HL-60/S4 treated with retinoic acid at 250 ng/mL for 4 days and 3 days (cell line): ENCODE measurements around the gene GAPVD1.

Experiments used
- in situ Hi-C: fragments of 300-500 bp; cut with MboI; formaldehyde crosslinking; loops from 2 replicates; pipeline ENCODE4 v1.7.0; 2022; ENCODE audit warnings: low sequenced_read_pairs

The GAPVD1 gene

DNA sequence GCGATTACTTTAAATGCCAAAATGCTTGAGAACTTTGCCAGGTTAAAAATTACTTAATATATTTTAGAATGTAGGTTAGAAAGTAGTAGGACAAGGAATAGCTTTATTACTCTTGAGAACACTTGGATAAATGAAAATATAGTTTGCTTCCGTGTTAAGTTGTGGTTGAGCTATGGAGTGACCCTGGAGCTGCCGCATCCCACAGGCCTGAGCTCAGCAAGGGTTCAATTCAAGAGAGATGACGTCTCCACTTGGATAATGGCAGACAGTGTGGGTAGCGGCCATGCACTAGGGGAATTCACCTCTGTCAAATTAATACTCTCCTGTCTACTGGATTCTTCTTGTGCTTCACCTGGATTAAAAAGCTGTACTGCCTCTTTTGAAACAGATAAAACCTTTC is 105.0 kb downstream of the GAPVD1 start:
- in situ Hi-C loops = no loop called here

DNA sequence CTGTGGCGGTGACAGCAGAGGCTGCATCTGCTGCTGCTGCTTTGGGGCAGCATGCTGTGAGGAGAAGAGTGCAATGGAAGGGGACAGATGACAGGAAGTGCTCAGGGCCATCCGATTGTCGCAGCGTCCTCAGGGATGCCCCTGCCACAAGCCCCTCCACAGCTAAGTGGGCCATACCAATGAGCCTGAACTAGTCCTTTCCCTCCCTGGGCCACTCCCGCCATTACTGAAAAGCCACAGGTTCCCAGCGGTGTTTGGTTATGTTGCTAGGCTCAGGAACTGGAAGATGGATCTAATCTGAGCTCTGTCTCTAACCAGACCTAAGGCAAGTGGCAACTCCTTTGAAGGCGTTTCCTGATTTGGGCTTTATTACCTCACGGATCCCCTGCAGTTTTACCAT is 109.2 kb downstream of the GAPVD1 start:
- in situ Hi-C loops = loop anchor here (10.0 kb wide), 1 partner anchor 596 kb away; the partner anchor contains the start of genes NR6A1 and OLFML2A

DNA sequence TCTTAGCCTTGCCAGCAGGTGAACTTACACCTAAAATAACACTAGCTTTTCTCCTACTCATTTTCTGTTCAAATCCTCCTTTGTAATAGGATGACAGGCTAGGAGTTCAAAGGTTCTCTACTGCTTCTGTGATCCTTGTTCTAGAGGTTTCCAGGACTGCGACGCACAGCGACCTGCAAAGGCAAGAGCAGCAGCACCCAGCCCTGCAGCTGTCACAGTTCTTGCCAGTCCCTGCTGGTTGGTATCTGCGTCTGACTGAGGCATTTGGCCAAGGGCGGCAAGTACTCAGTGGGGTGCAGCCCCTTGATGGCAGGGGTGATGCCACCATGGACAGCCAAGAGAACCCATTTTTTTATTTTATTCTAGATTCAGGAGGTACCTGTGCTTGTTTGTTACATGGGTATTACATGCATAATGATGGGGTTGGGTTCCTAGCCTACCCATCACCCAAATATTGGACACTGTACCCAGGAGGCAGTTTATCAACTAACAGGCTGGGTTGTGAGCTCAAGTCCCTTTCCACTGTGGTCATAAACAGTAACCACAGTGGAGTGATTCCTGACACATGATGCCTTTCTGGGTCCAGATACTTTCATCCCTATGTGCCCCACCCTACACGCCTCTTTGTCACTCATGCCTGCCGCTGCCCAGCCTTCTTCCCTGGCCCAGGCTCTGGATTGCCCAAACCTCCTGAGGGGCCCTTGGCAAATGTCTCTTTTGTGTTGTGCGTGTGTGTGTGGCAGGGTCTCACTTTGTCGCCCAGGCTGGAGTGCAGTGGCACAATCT is 111.0 kb downstream of the GAPVD1 start:
- in situ Hi-C loops = loop anchor here (10.0 kb wide), 1 partner anchor 598 kb away; the partner anchor contains the start of genes NR6A1 and OLFML2A

DNA sequence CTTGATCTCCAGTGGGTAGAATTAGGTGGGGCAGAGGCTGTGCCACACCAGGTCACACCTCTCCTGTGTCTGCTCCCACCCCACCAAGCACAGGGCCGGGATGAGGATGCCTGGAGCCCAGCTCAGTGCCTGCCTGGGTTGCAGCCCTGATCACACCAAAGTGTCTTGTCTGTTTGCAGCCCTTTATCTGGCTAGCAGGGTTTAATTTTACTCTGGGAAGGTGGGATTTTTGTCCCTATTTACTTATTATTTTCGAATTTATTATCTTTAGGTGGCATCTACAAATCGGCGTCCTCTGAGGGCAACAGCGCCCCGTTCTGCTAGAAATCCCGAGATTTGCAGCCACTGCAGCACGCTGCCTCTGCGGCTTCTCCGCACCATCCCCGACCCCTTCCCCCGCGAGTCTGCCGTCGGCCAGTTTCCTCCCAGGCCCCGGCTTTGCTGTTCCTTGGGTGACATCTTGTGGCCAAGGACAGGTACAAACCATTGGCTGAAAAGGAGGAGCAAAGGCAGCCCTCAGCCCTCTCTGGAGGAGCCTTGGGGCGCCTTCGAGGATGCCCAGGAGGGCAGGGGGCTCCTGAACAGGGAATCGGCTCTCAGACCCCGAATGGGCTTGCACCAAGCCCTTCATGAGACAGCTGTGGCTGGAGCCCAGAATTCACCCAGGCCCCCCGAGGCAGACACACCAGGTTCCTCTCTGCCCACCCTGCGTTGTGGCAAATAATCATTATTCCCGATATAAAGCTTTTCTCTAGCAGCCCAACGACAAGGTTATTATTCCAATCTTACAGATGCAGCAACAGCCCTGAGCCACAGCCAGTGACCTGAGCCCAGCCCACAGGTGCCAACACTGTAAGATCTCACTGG is 113.0 kb downstream of the GAPVD1 start:
- in situ Hi-C loops = loop anchor here (10.0 kb wide), 1 partner anchor 600 kb away; the partner anchor contains the start of genes NR6A1 and OLFML2A

DNA sequence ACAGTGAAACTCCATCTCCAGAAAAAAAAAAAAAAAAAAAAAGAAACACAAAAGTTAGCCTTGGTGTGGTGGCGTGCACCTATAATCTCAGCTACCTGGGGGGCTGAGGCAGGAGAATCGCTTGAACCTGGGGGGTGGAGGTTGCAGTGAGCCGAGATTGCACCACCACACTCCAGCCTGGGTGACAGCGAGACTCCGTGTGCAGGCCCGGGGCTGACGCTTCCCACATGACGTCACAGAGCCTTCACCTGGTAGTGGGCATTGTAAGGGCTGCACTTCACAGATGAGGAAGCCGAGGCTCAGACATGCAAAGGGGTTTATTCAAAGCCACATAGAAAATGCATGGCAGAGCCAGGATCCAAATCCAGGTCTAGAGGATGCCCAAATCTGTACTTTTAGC is 114.2 kb downstream of the GAPVD1 start:
- in situ Hi-C loops = loop anchor here (10.0 kb wide), 1 partner anchor 601 kb away; the partner anchor contains the start of genes NR6A1 and OLFML2A

DNA sequence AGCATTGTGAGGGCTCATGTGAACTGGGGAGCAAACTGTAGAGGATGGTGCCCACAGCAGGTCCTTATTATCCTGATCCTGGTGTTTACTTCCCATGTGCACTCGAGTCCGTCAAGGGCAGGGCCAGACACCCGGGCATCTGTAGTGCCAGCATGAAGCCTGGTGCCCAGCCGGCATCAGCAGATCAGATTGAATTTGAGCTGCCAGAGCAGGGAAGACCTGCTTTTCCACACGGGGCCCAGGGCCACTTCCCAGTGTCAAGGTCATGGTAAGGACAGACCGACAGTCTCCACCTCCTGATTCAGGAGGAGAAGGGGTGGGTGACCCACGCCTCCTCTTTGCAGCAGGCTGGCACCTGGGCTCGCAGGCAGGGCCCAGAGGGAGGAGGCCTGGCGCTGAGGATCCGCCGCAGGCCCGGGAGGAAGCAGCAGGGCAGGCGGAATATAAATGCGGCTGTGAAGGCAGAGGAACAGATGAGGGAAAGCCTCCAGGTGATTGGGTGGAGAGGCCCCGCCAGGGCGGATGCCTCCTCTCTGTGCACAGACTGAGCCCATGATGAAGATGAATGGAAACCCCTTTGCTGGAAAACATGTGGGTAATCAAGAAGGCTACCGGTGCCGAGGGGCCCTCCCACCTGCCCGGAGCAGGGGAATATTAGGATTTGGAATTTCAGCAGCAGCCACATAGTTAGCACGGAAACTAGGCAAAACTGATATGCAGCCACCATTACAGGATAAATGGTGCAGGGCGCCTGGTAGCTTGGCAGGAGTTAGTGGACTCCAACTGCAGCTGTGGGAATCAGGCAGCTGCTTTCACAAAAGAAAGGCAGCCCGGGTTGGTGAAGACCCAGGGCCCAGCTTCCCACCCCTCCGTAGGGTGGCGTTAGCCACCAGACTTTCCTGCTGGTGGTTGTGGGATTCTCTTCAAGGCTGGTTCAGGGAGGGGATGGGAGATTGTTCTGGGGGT is 114.9 kb downstream of the GAPVD1 start:
- in situ Hi-C loops = loop anchor here (10.0 kb wide), 1 partner anchor 602 kb away; the partner anchor contains the start of genes NR6A1 and OLFML2A

DNA sequence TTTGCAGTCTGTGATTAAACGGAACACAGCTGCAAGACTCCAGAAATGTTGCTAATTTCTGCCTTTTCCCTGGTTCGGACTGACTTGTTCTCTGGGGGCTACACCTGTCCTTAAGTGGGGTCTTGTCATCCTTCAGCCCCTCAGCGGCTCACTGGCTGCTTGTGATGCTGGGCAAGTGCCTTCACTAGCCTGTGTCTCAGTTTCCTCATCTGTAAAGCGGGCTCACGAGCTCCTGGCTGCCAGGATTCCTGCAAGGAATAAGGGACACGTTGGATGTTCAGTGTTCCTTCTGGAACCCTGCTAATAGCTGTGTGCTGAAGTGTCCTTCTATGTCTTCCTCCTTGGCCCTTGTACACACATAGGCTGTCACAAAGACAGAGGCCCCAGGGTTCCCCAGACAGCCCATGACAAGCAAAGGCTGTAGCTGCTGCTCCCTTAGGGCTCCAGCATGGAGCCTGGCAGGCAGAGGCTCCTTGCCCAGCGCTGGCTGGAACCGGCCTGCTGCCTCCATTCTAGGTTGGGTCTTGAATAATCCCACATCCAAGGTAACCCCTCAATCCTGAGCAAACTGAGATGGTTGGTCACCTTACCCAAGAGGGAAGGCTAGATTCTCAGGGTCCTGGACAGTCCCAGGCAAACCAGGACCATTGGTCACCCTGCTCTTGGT is 116.1 kb downstream of the GAPVD1 start:
- in situ Hi-C loops = loop anchor here (10.0 kb wide), 1 partner anchor 603 kb away; the partner anchor contains the start of genes NR6A1 and OLFML2A

DNA sequence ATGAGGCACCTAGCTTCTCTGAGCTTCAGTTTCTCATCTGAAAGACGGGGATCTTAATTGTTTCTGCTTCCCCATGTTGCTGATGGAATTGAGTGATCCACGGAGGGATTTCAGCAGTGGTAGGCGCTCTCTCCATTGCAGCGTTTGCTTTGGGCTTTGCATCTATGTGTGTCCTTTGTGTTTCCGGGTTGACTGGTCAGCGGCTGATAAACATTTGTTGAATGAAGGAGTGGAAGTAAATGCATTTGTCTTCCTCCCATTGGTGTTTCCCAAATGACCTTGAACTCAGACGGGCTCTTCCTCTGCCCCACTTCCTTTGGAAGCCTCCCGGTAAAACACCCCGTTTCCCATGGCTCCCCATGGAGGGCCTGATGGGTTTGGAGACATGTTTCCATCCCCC is 117.2 kb downstream of the GAPVD1 start:
- in situ Hi-C loops = loop anchor here (10.0 kb wide), 1 partner anchor 604 kb away; the partner anchor contains the start of genes NR6A1 and OLFML2A

DNA sequence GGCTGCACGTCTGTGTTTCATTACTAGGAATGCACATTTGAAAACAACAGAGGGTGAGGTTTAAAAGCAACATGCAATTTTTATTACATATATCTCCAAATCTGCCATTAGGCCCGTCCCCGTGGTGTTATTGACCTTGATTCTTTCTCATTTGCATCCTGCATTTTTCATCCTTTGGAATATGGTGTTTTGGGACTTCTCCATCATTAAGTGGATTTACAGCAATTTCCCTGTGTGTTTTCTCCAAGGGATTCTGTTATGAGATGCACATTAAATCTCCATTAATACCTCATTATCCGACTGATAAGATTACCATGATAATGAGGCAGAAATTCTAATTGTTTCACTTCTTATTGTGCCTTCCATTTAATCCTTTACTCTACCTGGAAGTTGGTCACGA is 117.6 kb downstream of the GAPVD1 start:
- in situ Hi-C loops = loop anchor here (10.0 kb wide), 1 partner anchor 604 kb away; the partner anchor contains the start of genes NR6A1 and OLFML2A

DNA sequence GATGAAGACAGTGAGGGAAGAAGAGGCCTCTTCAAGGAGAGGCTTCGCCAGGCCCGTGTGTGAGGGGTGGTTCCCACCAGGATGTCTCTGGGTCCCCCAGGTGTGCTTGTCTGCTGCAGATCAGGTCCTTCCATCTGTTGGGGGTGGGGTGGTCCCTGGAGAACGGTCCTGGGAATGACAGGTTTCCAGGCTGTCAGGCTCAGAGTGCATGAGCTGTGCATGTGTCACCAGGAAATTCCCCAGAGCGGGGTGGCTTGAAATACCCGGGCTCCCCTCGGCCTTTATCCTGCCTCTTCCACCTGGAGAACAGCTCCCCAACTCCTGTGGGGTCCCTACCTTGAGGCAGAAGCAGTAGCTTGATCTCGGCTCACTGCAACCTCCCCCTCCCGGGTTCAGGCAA is 118.8 kb downstream of the GAPVD1 start:
- in situ Hi-C loops = no loop called here

DNA sequence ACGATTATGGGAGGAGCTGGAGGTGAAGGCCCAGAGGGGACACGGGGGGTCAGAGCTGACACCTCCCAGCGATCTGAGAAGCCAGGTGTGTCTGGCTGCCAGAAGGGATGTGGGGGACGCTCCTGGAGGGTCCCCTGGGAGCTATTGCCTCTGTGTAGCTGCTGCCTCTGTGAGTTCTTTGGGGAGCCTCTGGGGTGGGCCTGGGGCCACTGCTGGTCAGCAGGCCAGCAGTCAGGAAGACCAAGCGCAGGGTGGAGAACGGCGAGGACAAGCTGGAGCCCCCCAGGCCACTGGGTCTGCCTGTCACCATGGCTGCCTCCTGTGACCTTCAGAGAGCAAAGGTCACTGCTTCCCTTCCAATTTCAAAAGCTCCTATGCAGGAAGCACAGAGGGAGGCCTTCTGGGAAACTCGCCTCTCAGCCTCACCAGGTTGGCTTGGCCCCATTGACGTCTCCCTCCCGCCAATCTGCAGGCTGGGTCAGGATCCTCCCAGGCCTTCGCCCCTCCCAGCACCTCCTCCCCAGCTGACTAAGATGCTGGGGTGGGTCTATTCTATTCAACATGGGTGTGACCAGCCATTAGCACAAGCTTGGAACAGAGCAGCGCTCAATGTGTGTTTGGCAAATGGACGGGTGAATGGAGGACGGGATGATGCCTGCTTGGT is 126.4 kb downstream of the GAPVD1 start:
- in situ Hi-C loops = no loop called here

DNA sequence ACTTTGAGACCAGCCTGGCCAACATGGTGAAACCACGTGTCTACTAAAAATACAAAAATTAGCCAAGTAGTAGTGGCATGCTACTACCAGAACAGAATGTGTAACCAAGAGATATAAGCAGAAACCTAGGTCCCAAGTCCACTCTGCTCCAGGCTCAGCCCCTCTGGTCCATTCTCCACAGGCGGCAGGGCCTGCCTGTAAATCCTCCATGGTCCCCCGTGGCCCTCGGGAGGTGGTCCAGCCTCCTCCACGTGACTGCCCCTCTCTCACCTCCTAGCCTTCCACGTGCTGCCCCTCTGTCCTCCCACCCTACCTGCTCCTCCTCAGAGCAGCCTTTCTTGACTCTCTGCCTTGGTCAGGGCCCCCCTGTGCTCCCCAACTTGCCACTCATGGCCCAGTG is 127.4 kb downstream of the GAPVD1 start:
- in situ Hi-C loops = no loop called here

DNA sequence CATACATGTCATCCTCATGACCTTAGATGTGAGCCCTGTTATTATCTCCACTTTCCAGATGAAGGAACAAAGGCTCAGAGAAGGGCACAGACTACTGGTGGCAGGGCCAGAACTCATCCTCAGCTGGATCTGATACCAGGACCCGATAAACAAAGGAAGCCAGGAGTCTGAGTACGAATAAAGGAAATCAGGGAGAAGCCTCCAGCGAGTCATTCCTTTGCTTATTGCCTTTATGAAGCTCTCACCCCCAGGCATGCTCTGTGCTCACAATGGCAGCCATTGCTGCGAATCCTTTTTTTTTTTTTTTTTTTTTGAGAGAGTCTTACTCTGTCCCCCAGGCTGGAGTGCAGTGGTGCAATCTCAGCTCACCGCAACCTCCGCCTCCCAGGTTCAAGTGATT is 130.1 kb downstream of the GAPVD1 start:
- in situ Hi-C loops = no loop called here

DNA sequence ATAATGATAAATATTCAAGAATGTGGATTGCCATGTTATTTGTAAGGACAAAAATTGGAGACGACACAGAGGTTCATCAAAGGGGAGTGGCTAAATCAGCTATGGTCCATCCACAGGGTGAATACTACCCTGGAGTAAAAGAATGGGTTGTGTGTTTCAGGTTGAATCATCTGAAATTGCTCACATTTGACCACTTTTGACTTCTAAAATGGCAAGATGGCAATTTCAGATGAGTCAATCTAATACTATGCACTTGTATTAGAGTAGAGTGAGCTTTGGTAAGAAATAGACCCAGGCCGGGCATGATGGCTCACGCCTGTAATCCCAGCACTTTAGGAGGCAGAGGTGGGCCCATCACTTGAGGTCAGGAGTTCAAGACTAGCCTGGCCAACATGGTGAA is 131.8 kb downstream of the GAPVD1 start:
- in situ Hi-C loops = no loop called here

DNA sequence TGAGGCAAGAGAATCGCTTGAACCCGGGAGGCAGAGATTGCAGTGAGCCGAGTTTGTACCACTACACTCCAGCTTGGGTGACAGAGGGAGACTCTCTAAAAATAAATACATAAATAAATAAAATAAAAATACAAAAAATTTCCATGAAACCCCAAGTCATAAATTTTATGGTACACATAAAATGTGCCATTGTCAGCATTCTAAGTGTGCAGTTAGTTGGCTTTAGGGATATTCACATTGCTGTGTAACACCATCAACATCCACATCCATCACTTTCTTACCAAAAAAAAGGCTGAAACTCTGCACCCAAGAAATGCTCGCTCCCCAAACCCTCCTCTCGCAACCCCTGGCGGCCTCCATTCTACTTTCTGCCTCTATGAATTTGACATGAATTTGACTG is 135.2 kb downstream of the GAPVD1 start:
- in situ Hi-C loops = no loop called here

DNA sequence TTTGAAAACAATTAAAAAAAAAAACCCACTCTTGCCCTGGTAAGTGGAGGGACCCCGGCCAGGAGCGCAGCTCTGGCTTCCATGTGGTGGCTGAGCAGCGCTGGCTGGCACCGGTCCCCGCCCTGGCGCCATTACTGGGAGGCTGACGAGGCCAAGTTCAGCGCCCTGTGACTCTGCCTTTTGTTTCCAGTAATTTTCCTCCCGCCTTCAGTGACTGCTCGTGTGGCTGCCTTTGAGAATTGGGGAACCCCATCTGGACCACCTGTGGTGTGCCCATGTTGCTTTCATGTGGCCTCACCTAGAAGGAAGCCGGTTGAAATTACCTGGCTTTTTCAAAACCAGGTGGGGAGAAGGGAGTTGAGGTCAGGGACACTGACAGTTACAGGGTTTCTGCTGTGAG is 136.1 kb downstream of the GAPVD1 start:
- in situ Hi-C loops = no loop called here

DNA sequence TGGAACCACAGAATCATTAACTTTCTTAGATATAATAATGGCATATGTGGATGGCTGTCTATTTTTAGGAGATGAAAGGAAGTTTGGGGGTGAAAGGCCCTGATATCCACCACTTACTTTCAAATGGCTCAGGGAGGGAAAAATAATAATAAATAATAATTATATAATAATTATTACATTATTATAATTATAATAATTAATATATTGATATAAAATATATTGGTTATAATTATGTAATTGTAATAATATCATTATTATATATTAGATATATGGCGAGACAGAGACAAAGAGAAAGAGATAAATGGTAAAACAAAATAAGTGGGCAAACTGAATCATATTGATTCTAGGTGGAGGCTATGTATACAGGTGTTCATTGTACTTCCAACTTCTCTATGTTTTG is 136.6 kb downstream of the GAPVD1 start:
- in situ Hi-C loops = no loop called here

DNA sequence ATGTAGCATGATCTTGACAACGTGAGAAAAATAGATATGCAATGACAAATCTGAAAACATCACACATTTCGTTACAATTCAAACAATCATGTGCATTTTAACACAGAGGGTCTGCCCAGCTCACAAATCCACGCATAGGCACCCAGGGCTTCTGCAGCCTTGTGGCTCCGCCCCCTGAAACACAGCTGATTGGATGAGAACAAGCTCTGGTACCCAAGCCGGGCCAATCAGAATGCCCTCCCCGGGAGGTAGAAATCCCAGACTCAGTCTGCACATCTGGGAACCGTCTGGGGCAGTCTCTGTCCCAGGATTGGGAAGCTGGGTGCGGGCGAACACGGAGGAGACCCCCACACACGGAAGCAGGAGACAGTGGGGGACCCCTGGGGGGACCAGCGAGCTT is 137.5 kb downstream of the GAPVD1 start:
- in situ Hi-C loops = no loop called here

DNA sequence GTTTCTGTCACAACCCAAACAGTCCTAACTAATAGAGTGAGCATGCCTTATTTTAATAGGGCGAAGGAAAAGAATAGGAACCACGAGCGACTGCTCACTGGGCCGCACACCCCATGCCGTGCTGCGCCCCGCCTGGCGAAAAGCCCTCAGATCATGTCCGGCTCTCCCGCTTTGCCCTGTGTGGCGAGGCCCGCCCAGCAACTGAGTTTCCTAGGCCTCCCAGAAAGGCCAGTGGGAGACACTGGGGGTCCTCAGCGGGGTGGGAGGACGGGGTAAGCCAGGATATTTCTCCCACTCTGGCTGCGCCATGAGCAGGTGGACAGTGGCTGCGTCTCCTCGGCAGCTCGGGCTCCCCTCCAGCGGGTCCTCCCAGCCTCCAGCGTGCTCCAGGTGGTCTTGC is 138.0 kb downstream of the GAPVD1 start:
- in situ Hi-C loops = loop anchor here (10.0 to 25.0 kb wide), 3 partner anchors 838 to 1095 kb away; no protein-coding TSS in a partner anchor
